IPS DF 6.9 (cell line): ENCODE measurements around the gene TAPT1.
"Not testable (repeated sequence)": the region's sequence is repeated elsewhere in the genome, so short reads cannot be mapped to it uniquely, and the experiment has no call there.

ENCODE experiments used
- DNase-seq: peaks from one replicate; pipeline ENCODE4 v3.0.0-alpha.2; 2013; ENCODE audit warnings: low read depth, low spot score
- H3K27ac ChIP-seq: one replicate; pipeline ENCODE4 v1.5.1; 2013; ENCODE audit warnings: low read length, control low read depth
- H3K27me3 ChIP-seq: 2 replicates; pipeline ENCODE4 v1.6.1; 2013; ENCODE audit warnings: mild to moderate bottlenecking, low read length; ENCODE audit not compliant: control insufficient read depth, insufficient read depth
- H3K36me3 ChIP-seq: 2 replicates; pipeline ENCODE4 v1.6.1; 2013; ENCODE audit warnings: low read length; ENCODE audit not compliant: control insufficient read depth, insufficient read depth
- H3K4me1 ChIP-seq: 2 replicates; pipeline ENCODE4 v1.6.1; 2013; ENCODE audit warnings: low read length; ENCODE audit not compliant: control insufficient read depth, insufficient read depth
- H3K4me3 ChIP-seq: 2 replicates; pipeline ENCODE4 v1.5.1; 2013; ENCODE audit warnings: mild to moderate bottlenecking, low read length
- H3K9me3 ChIP-seq: 2 replicates; pipeline ENCODE4 v1.6.1; 2013; ENCODE audit warnings: low read length, inconsistent platforms; ENCODE audit not compliant: control insufficient read depth, insufficient read depth
- WGBS: extraction: QIAGEN DNeasy Blood & Tissue Kit; methylation state at CpG from one replicate; pipeline ENCODE4 v1.1.7; 2013; ENCODE audit warnings: mixed read lengths, missing lambda C conversion rate; ENCODE audit not compliant: insufficient read length, insufficient coverage; 5-methylcytosine and 5-hydroxymethylcytosine counted together

TAPT1 gene

DNA sequence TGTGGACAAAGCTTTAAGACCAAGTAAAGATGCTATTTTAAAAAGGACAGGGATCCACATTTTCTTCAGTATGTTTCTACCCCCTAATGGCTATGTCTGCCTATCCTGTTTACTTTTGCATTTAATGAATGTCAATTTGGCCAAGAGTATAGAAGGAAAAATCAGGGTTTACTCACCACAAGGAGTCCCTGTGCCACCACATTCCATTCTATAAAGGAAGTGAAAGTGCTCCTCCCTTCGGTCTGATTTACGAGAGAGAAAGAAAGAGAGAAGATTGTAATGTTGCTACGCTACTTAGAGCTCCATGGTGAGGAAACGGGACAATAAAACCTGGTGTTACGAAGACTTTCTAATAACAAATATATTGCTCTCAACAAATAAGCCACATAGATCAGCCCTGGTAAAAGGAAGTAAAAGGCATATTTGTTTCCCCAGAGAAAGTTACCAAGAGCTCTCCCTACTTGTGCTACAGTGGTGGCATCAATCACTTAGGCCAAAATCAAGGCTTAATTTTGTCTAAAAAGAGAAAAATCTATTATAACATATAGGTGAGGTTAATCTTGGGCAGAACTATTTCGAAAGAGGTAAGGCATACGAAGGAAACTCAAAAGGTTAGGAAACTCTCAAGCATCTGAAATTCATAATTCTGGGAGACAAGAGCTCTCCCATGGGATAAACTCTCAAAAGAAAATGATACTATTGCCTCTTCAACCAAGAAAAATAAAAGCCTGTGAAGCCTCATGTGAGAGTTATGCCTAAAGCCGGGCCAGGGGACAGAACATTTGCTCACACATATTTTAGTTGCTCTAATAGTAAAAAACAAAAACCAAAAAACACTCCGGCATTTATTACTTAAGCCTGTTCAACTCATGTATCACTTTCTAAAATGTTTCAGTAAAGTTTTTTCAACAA is 29.5 kb downstream of the TAPT1 start:
- no peaks in the 10 kb centered on the region for H3K4me1 ChIP-seq
- H3K4me3 ChIP-seq: no peak overlapping the region
- H3K27ac ChIP-seq: no peak overlapping the region
- no peaks in the 10 kb centered on the region for H3K9me3 ChIP-seq
- no peaks in the 10 kb centered on the region for H3K36me3 ChIP-seq
- H3K27me3 ChIP-seq: no peaks in the 10 kb centered on the region
- peak; percentile 20 for DNase-seq
- no CpG with 5 or more reads among the region's 9 CpGs for WGBS

DNA sequence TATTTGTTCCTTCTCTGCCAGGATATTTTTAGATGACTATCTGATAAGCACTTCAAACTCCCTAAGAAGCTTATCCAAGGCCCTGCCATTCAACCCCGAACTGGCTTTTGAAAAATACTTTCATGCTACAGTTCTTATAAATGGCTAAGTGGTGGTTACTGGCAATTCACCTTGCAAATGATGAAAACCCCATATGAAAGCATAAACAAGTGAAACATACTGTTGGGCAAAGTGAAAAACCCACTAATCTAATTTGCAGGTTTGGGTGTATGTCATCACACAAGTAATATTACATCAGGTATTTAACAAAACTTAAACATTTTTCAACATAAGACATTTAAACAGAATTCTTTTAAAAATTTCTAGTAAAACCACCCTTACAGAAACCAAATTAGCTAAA is 31.1 kb downstream of the TAPT1 start:
- Histone ChIP-seq H3K4me3 (no peak overlapping the region), H3K36me3 (no peaks in the 10 kb centered on the region), H3K9me3 (no peaks in the 10 kb centered on the region), H3K4me1 (no peaks in the 10 kb centered on the region), H3K27me3 (no peaks in the 10 kb centered on the region), H3K27ac (no peak overlapping the region)
- no CpG with 5 or more reads among the region's 1 CpG for WGBS
- DNase-seq: no peak

DNA sequence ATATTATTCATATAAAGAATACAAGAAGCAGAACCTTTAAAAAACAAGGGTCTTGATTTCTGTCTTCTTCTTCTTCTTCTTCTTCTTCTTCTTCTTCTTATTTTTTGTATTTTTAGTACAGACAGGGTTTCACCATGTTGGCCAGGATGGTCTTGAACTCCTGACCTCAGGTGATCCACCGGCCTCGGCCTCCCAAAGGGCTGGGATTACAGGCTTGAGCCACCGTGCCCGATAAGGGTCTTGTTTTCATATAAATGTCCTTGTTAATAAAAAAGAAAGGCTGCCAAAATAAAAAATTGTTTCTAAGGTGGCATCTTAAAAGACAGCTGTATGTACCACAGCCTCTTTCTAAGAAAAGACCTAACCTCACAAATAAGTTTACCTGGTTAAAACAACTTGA is 31.5 kb downstream of the TAPT1 start:
- not testable (repeated sequence) for H3K27me3 ChIP-seq, H3K4me3 ChIP-seq, H3K4me1 ChIP-seq, H3K27ac ChIP-seq, H3K36me3 ChIP-seq, DNase-seq, H3K9me3 ChIP-seq
- WGBS: no CpG with 5 or more reads among the region's 4 CpGs

DNA sequence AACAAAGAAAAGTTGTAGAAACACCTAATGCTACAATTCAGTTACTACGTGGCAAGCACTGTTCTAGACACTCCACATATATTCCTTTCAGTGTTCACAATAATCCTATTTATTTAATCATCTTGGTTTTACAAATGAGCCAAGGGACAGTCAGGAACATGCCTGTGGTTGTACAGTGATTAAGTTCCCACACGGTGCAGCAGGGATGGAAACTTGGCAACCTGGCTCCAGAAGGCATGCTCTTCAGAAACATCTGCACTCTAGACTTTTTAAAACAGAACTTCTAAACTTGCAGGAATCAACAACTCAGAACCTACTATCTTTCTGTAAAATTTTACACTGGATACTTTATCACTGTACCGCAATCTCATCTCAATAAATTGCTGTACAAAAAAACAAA is 32.1 kb downstream of the TAPT1 start:
- DNase-seq: no peak
- Histone ChIP-seq H3K36me3 (no peaks in the 10 kb centered on the region; the same call in 1 of the 2 replicates), H3K4me1 (no peaks in the 10 kb centered on the region), H3K27ac (no peak overlapping the region), H3K9me3 (no peaks in the 10 kb centered on the region), H3K27me3 (no peaks in the 10 kb centered on the region), H3K4me3 (no peak overlapping the region)
- 100% methylated on average over 1 of the region's 3 CpGs for WGBS

DNA sequence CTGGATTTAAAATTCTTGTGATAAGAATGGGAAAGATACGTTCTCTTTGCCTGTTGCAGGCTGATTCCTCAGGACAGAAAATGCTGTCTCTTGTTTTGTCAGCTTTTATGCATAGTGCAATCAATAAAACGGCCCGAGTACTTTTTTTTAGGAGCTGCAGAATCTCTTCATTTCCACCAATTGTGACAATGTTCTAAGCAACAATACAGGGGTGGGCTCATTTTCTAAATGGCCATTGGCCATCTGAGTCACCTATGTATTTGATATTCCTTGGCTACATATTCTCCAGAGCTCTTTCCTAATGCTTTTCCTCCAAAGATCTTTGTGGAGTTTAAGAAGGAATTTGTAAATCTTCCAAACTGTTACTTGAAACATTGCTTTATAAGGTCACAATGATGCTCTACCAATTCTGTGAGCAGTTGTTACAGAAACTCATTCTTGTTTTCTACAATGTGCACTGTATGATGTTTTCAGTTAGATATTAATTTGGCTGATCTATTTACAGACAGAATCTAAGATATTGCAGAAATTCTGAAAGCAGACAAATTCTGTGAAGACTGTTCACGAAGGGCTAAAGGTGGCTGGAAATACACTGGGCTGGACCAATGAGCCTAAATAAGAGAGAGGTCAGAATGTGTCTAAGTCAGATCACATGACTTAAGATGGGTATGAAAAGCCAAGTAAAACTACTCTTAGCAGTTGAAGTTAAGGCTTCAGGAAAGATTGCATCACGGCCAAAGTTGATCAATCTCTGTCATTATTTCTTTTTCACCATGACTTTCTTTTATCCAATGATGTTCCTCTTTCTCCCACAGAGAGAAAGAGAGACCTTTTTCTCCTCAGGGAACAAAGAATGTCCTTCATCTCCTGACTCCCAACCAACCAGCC is 33.4 kb downstream of the TAPT1 start:
- no peak for DNase-seq
- no CpG with 5 or more reads among the region's 5 CpGs for WGBS
- no peaks in the 10 kb centered on the region for H3K27me3 ChIP-seq
- no peaks in the 10 kb centered on the region for H3K4me1 ChIP-seq
- no peak overlapping the region for H3K27ac ChIP-seq
- H3K4me3 ChIP-seq: no peak overlapping the region
- no peaks in the 10 kb centered on the region; the same call in 1 of the 2 replicates for H3K36me3 ChIP-seq
- no peaks in the 10 kb centered on the region for H3K9me3 ChIP-seq

DNA sequence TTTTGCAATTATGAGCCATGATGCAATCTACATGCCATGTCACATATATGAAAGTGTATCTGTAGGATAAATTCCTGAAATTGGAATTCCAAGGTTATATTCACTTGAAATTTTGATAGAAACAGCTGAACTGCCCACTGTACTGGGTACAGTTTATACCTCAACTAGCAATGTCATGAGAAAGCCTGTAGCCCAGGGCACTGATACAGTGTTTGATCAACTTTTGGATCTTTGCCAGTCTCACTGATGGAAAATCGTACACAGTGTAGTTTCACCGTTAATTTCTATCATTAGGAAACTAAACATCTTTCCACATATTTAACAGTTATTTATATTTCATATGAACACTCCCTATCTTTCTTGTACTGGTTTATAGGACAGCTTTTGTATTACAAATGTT is 34.2 kb downstream of the TAPT1 start:
- H3K36me3 ChIP-seq: no peaks in the 10 kb centered on the region; the same call in 1 of the 2 replicates
- no CpG with 5 or more reads among the region's 2 CpGs for WGBS
- H3K9me3 ChIP-seq: no peaks in the 10 kb centered on the region
- no peak for DNase-seq
- no peaks in the 10 kb centered on the region for H3K4me1 ChIP-seq
- no peaks in the 10 kb centered on the region for H3K27me3 ChIP-seq
- no peak overlapping the region for H3K27ac ChIP-seq
- no peak overlapping the region for H3K4me3 ChIP-seq

DNA sequence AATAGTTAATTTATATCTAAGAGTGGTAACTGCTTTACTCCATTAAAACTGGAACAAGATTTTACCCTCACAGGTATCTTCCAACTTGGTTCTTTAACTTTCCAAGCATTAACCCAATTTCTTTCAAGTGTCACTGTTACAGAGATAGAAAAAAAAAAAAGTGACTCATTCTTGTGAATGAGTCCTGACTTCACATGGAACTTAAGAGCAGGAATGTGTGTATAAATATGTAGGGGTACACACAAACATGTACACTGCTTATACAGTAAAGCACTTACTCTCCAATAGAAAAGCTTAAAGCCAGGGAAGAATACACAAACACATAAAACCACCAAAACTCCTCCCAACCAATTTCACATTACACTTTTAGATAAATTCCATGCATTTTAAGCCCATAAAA is 38.8 kb downstream of the TAPT1 start:
- no peaks in the 10 kb centered on the region; the same call in 1 of the 2 replicates for H3K36me3 ChIP-seq
- no peak overlapping the region for H3K27ac ChIP-seq

DNA sequence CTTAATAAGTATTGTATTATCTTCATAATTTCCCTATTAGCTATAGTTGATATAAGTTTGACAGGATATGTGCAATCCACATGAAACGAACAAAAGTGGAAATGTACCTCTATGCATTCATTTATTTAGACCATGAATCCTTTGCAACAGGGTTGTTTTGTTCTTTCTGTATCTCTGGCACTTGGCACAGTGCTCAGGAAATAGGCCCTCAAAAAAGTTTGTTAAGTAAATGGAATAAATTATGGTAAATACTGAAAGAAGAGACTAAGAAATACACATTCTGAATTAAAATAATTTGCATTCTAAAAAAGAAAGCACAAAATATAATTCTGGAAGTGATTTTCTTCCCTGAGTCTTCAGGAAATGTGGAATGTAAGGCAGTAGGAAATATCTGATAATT is 39.3 kb downstream of the TAPT1 start:
- WGBS: no CpG with 5 or more reads among the region's 1 CpG
- no peaks in the 10 kb centered on the region for H3K9me3 ChIP-seq
- H3K4me3 ChIP-seq: no peak overlapping the region
- H3K27me3 ChIP-seq: no peaks in the 10 kb centered on the region
- no peak for DNase-seq
- no peaks in the 10 kb centered on the region; the same call in 1 of the 2 replicates for H3K36me3 ChIP-seq
- H3K27ac ChIP-seq: no peak overlapping the region
- H3K4me1 ChIP-seq: no peaks in the 10 kb centered on the region

More for the DNA sequence above, 38.8 kb downstream of the TAPT1 start:
- Histone ChIP-seq H3K9me3 (no peaks in the 10 kb centered on the region), H3K4me1 (no peaks in the 10 kb centered on the region), H3K4me3 (no peak overlapping the region), H3K27me3 (no peaks in the 10 kb centered on the region)
- DNase-seq: no peak

DNA sequence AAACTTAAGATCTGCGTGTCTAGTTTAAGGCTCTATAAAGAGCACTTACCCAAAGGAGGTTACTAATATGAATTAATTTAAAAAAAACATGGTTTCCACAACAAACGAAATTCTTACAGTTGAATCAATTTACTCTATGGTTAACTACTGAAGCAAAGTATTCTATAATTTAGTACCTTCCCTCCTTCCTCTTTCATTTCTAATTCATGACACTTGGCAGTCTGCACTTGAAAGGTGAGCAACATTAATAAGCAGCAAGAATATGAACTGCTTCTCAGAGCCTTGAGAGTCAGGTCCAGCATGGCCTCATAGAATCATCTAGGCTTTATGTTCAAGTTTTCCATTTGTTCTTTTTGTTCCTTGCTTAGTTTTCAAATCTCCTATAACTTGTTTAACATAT is 42.7 kb downstream of the TAPT1 start:
- Histone ChIP-seq H3K27ac (no peak overlapping the region), H3K4me3 (no peak overlapping the region), H3K4me1 (no peaks in the 10 kb centered on the region), H3K36me3 (no peaks in the 10 kb centered on the region; the same call in 1 of the 2 replicates), H3K27me3 (no peaks in the 10 kb centered on the region), H3K9me3 (no peaks in the 10 kb centered on the region)
- no peak for DNase-seq
- WGBS: no CpG with 5 or more reads among the region's 2 CpGs

DNA sequence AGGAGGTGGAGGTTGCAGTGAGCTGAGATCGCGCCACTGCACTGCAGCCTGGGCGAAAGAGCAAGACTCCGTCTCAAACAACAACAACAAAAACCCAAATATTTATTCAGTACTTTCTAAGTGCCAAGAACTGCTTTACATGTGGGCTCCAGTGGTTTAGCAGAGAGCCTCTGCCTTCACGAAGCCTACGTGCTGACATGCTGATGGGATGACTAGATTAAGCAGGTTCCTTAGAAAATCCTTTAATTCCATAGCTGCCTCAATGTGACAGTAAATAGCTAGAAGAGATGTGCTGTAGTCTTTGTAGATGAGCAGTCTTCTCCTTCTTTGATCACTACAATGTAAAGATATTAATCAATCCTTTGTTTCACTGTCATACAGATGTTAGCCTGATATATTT is 49.6 kb downstream of the TAPT1 start:
- WGBS: no CpG with 5 or more reads among the region's 6 CpGs
- no peak overlapping the region for H3K4me3 ChIP-seq
- no peak overlapping the region for H3K27ac ChIP-seq
- no peaks in the 10 kb centered on the region for H3K27me3 ChIP-seq
- H3K36me3 ChIP-seq: no peaks in the 10 kb centered on the region
- H3K9me3 ChIP-seq: no peaks in the 10 kb centered on the region
- no peaks in the 10 kb centered on the region for H3K4me1 ChIP-seq
- no peak for DNase-seq
